Inflammatory macrophage (primary cell): ENCODE measurements around the gene SLC25A17.
"Not testable (repeated sequence)": the region's sequence is repeated elsewhere in the genome, so short reads cannot be mapped to it uniquely, and the experiment has no call there.

Source experiments
- DNase-seq, 2 donors: peaks; one replicate each; pipeline ENCODE4 v3.0.0-alpha.2; 2020 to 2022

SLC25A17 gene

GRCh38 chr22:40753114-40753513, 66.0 kb downstream of the SLC25A17 start:
- no peak for DNase-seq

GRCh38 chr22:40751250-40751649, 67.9 kb downstream of the SLC25A17 start:
- DNase-seq, result no peak

GRCh38 chr22:40749829-40750228, 69.3 kb downstream of the SLC25A17 start:
- no peak for DNase-seq

GRCh38 chr22:40748388-40749355, 70.5 kb downstream of the SLC25A17 start:
- DNase-seq, result no peak

GRCh38 chr22:40747361-40747760, 71.8 kb downstream of the SLC25A17 start:
- DNase-seq, result no peak

GRCh38 chr22:40746428-40747220, 72.5 kb downstream of the SLC25A17 start:
- DNase-seq, result no peak

GRCh38 chr22:40743768-40744167, 75.4 kb downstream of the SLC25A17 start:
- no peak for DNase-seq

GRCh38 chr22:40741116-40741515, 78.0 kb downstream of the SLC25A17 start:
- no peak for DNase-seq

GRCh38 chr22:40739721-40740120, 79.4 kb downstream of the SLC25A17 start:
- DNase-seq, result no peak

GRCh38 chr22:40733919-40734318, 85.2 kb downstream of the SLC25A17 start:
- no peak for DNase-seq

GRCh38 chr22:40732999-40733292, 86.2 kb downstream of the SLC25A17 start:
- DNase-seq, result no peak

- DNase-seq, result no peak
Measured at GRCh38 chr22:40729284-40729683, 89.9 kb downstream of the SLC25A17 start.

GRCh38 chr22:40728731-40729189, 90.4 kb downstream of the SLC25A17 start:
- peak in 1 of 2 donors; percentile 2 for DNase-seq

GRCh38 chr22:40727964-40728615, 91.1 kb downstream of the SLC25A17 start:
- DNase-seq, result no peak

GRCh38 chr22:40727070-40727963, 91.8 kb downstream of the SLC25A17 start:
- no peak for DNase-seq

- DNase-seq, result peak; percentile 1 to 22
Measured at GRCh38 chr22:40726514-40726913, 92.6 kb downstream of the SLC25A17 start.

GRCh38 chr22:40723396-40723933, 95.7 kb downstream of the SLC25A17 start:
- no peak for DNase-seq

- no peak for DNase-seq
Measured at GRCh38 chr22:40721266-40721665, 97.9 kb downstream of the SLC25A17 start.

GRCh38 chr22:40720538-40721256, 98.4 kb downstream of the SLC25A17 start:
- DNase-seq, result no peak

GRCh38 chr22:40720156-40720537, 99.0 kb downstream of the SLC25A17 start:
- not testable (repeated sequence) for DNase-seq
